Thoracic aorta (tissue), 2 donors: ENCODE measurements around the gene DQX1. TPM values are rescaled to one million over a fixed set of nuclear protein-coding genes. Genes with fewer than 3 reads are reported as not detected.
A peak's percentile ranks its signal among the peaks of the same experiment; 100 is the strongest.

Experiments used
- ATAC-seq: fragments of 150-250 bp; one replicate; pipeline ENCODE4 v1.8.0; 2017; ENCODE audit warnings: low read depth; ENCODE audit not compliant: insufficient number of reproducible peaks, low FRiP score
- DNase-seq: peaks from one replicate; pipeline ENCODE4 v3.0.0-alpha.2; 2020; ENCODE audit warnings: low spot score
- H3K27ac ChIP-seq, 2 donors: fragments of 200-600 bp; sonication (generic); 1 replicate in 1 of 2; 2 replicates in 1 of 2; pipeline ENCODE4 v1.5.1; 2016; ENCODE audit warnings: mild to moderate bottlenecking in 2 of 2, moderate library complexity in 2 of 2
- H3K27me3 ChIP-seq: fragments of 200-600 bp; sonication (generic); replicated peaks from 2 replicates; pipeline ENCODE4 v1.6.0; 2016; ENCODE audit warnings: mild to moderate bottlenecking; ENCODE audit not compliant: insufficient read depth
- H3K36me3 ChIP-seq: fragments of 200-600 bp; sonication (generic); one replicate; pipeline ENCODE4 v1.5.1; 2016
- H3K4me1 ChIP-seq, 2 donors: fragments of 200-600 bp; sonication (generic); 1 replicate in 1 of 2; 2 replicates in 1 of 2; pipeline versions ENCODE4 v1.5.1 to v1.6.0; 2016; ENCODE audit warnings: low read depth in 2 of 2, mild to moderate bottlenecking in 1 of 2; ENCODE audit not compliant: control insufficient read depth in 1 of 2
- H3K4me3 ChIP-seq: fragments of 200-600 bp; sonication (generic); 2 replicates; pipeline ENCODE4 v1.5.1; 2016; ENCODE audit warnings: mild to moderate bottlenecking
- H3K9me3 ChIP-seq: fragments of 200-600 bp; sonication (generic); 2 replicates; pipeline ENCODE4 v1.5.1; 2016
- total RNA-seq, 2 donors: library from RNA; depleted of rRNA; stranded (reverse); fragments of >200 nt; gene quantifications; one replicate each; pipeline versions ENCODE4 v1.1.0 to v1.2.3, GENCODE V29; 2016
- TF ChIP-seq, protein P1 (sequence below): fragments of 200-600 bp; sonication (generic); IDR thresholded peaks from one replicate; pipeline ENCODE4 v1.5.1; 2019; ENCODE audit warnings: antibody characterized with exemption

DQX1 gene
- total RNA-seq, 2 donors from 2014 or later, result 1.9 TPM; not detected in 1

DNA sequence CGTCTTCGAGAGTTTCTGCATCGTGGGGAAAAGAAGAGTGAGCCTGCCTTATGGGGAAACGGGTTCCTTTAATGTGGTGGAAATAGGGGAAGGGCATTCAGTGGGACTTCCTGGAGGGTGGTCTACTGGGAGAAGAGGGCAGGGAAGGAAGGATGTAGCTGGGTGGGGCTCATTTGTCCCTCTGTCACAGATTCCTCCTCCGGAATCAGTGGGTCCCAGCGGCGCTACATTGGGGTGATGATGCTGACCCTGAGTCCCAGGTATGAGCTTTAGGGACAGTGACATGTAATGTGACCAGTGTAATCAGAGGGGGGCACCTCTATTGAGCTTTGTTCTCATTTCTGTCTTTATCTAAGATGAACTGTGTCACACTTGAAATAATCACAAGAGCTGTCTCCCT lies 5.6 kb upstream of the DQX1 start:
- no peak for ATAC-seq
- peaks cover 27% of the 10 kb centered on the region for H3K36me3 ChIP-seq
- TF ChIP-seq, protein P1, sequence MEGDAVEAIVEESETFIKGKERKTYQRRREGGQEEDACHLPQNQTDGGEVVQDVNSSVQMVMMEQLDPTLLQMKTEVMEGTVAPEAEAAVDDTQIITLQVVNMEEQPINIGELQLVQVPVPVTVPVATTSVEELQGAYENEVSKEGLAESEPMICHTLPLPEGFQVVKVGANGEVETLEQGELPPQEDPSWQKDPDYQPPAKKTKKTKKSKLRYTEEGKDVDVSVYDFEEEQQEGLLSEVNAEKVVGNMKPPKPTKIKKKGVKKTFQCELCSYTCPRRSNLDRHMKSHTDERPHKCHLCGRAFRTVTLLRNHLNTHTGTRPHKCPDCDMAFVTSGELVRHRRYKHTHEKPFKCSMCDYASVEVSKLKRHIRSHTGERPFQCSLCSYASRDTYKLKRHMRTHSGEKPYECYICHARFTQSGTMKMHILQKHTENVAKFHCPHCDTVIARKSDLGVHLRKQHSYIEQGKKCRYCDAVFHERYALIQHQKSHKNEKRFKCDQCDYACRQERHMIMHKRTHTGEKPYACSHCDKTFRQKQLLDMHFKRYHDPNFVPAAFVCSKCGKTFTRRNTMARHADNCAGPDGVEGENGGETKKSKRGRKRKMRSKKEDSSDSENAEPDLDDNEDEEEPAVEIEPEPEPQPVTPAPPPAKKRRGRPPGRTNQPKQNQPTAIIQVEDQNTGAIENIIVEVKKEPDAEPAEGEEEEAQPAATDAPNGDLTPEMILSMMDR, result no peak

GRCh38 chr2:74530239-74531187 lies 4.5 kb upstream of the DQX1 start:
- Histone ChIP-seq H3K4me1 (peaks cover 14 to 27% of the 10 kb centered on the region in 2 donors), H3K27ac (peak overlapping the region; percentile 65 to 81), H3K27me3 (no peaks in the 10 kb centered on the region), H3K9me3 (no peaks in the 10 kb centered on the region), H3K4me3 (peak overlapping the region; percentile 100), H3K36me3 (peaks cover 34% of the 10 kb centered on the region)
- ATAC-seq, result no peak
- DNase-seq, result no peak
- TF ChIP-seq, protein P1, result no peak

More for the DNA sequence above, 5.6 kb upstream of the DQX1 start:
- Histone ChIP-seq H3K9me3 (no peaks in the 10 kb centered on the region), H3K4me1 (peaks cover 14 to 27% of the 10 kb centered on the region in 2 donors), H3K4me3 (no peak overlapping the region), H3K27ac (no peak overlapping the region), H3K27me3 (no peaks in the 10 kb centered on the region)
- DNase-seq, result no peak

GRCh38 chr2:74529357-74530238 lies 3.6 kb upstream of the DQX1 start, which contains the start of the genes AUP1 and HTRA2:
TSS of gene AUP1 (minus strand) at chr2:74529706. CDS start at chr2:74529629, 77 bp downstream.
TSS of gene HTRA2 (plus strand) at chr2:74529933. CDS start at chr2:74530007, 74 bp downstream.
- H3K27ac ChIP-seq, result peak within 1 kb of the TSS; percentile 81
- ATAC-seq (peak; percentile 87), DNase-seq (peak; percentile 94)
- H3K9me3 ChIP-seq, result no peaks in the 10 kb centered on the region
- peak within 1 kb of the TSS; percentile 100 for H3K4me3 ChIP-seq
- peaks cover 34% of the 10 kb centered on the region for H3K36me3 ChIP-seq
- H3K27me3 ChIP-seq, result no peaks in the 10 kb centered on the region
- H3K4me1 ChIP-seq, result peaks cover 14 to 27% of the 10 kb centered on the region in 2 donors
- TF ChIP-seq, protein P1, result no peak

GRCh38 chr2:74528600-74529356 lies 2.7 kb upstream of the DQX1 start:
- no peak for ATAC-seq
- H3K4me3 ChIP-seq, result peak overlapping the region; percentile 100
- H3K36me3 ChIP-seq, result peaks cover 31% of the 10 kb centered on the region

More at GRCh38 chr2:74528600-74529356, 2.7 kb upstream of the DQX1 start:
- Histone ChIP-seq H3K27ac (peak overlapping the region; percentile 81), H3K9me3 (no peaks in the 10 kb centered on the region), H3K27me3 (no peaks in the 10 kb centered on the region), H3K4me1 (peaks cover 14 to 27% of the 10 kb centered on the region in 2 donors)
- no peak for DNase-seq
- TF ChIP-seq, protein P1, result no peak
